Psoas muscle (tissue), 8 donors: ENCODE results near the gene LIF. TPM values are rescaled to one million over a fixed set of nuclear protein-coding genes. Genes with fewer than 3 reads are reported as not detected.

Source experiments
- ATAC-seq, 4 donors: fragments of 200-7000 bp; cut with Tn5 transposase; one replicate each; pipeline ENCODE4 v1.9.1; 2020; ENCODE audit warnings: moderate library complexity in 3 of 4, mild to moderate bottlenecking in 2 of 4
- DNase-seq, 2 donors: peaks; one replicate each; pipeline ENCODE4 v3.0.0-alpha.2; 2020
- H3K27ac ChIP-seq: fragments of 200-600 bp; one replicate; pipeline ENCODE4 v1.8.0; 2022
- H3K27me3 ChIP-seq, 3 donors: fragments of 200-600 bp in 1 of 3; one replicate each; pipeline versions ENCODE4 v1.6.1 to v1.8.0; 2013 to 2022; ENCODE audit warnings: low read length in 2 of 3, mild to moderate bottlenecking in 2 of 3, moderate library complexity in 1 of 3; ENCODE audit not compliant: insufficient read depth in 3 of 3
- H3K36me3 ChIP-seq, 2 donors: fragments of 200-600 bp in 1 of 2; one replicate each; pipeline versions ENCODE4 v1.6.1 to v1.8.0; 2013 to 2022; ENCODE audit warnings: low read depth in 1 of 2, mild to moderate bottlenecking in 1 of 2, moderate library complexity in 1 of 2; ENCODE audit not compliant: insufficient read depth in 1 of 2
- H3K4me1 ChIP-seq: fragments of 200-600 bp; one replicate; pipeline ENCODE4 v1.8.0; 2022
- H3K4me3 ChIP-seq: fragments of 200-600 bp; one replicate; pipeline ENCODE4 v1.8.0; 2022; ENCODE audit warnings: mild to moderate bottlenecking
- H3K9me3 ChIP-seq: fragments of 200-600 bp; one replicate; pipeline ENCODE4 v1.8.0; 2022
- CTCF ChIP-seq: fragments of 200-600 bp; IDR thresholded peaks from one replicate; pipeline ENCODE4 v1.8.0; 2022; ENCODE audit warnings: antibody characterized with exemption
- WGBS, 3 donors: extraction: QIAGEN DNeasy Blood & Tissue Kit; methylation state at CpG; one replicate each; pipeline versions ENCODE4 v1.1.6 to v1.1.7; 2013; 5-methylcytosine and 5-hydroxymethylcytosine counted together
- intact Hi-C, 2 donors: fragments of 100-400 bp; cut with DNase I; formaldehyde crosslinking; loops; one replicate each; pipeline versions ENCODE4 v1.11.0 to v1.14.2; 2022
- polyA plus RNA-seq, 3 donors: library from polyadenylated mRNA; stranded (reverse); fragments of 200-250 nt; gene quantifications; one replicate each; pipeline ENCODE4 v1.2.3, GENCODE V29; 2013
- total RNA-seq, 4 donors: library from RNA; stranded (reverse); fragmentation: NEBNext Ultra II Directional in 2 of 4; extraction: Animal tissue kit (Norgen Biotek cat#: 25700) in 2 of 4; gene quantifications; one replicate each; pipeline versions ENCODE4 v1.2.1 to v1.2.4, GENCODE V29; 2021 to 2023
- donor health status: healthy with polysubstance abuse.
- donor health status: DM: no; HTN: no; CAD: no; lungs with moderate emphysema.
- donor health status: Bipolar disorder and iron deficiency.
- donor health status: healthy.
- donor health status: DM: yes; HTN: yes; CAD: no.
- donor health status: DM: no; HTN: no; CAD: no.
- donor health status: DM: no; HTN: no; CAD: no.
- donor health status: DM: yes; HTN: yes; CAD: no.

LIF gene
- total and polyA plus RNA-seq, 7 donors: 0.10 to 21.4 (median 0.33) TPM; not detected in 1

GRCh38 chr22:30220338-30221012 lies 26.1 kb downstream of the LIF start:
- no peak for ATAC-seq

GRCh38 chr22:30219668-30220278 lies 26.8 kb downstream of the LIF start:
- no peaks in the 10 kb centered on the region for H3K36me3 ChIP-seq
- ATAC-seq: no peak
- DNase-seq: no peak
- peaks cover 0 to 31% (median 2%) of the 10 kb centered on the region in 3 donors for H3K27me3 ChIP-seq
- H3K9me3 ChIP-seq: no peaks in the 10 kb centered on the region
- no peak overlapping the region for H3K4me3 ChIP-seq
- H3K27ac ChIP-seq: no peak overlapping the region
- intact Hi-C loops: no loop called here
- no peaks in the 10 kb centered on the region for H3K4me1 ChIP-seq
- no peak for TF ChIP-seq CTCF

More at GRCh38 chr22:30220338-30221012, 26.1 kb downstream of the LIF start:
- intact Hi-C loops: no loop called here
- Histone ChIP-seq H3K4me3 (no peak overlapping the region), H3K36me3 (no peaks in the 10 kb centered on the region), H3K9me3 (no peaks in the 10 kb centered on the region), H3K27ac (no peak overlapping the region), H3K4me1 (no peaks in the 10 kb centered on the region), H3K27me3 (peaks cover 0 to 38% (median 2%) of the 10 kb centered on the region in 3 donors)
- no peak for DNase-seq
- TF ChIP-seq CTCF: no peak
- 81 to 87% (median 86%) methylated on average over 7 of the region's 7 CpGs for WGBS, 3 donors

- 86 to 89% (median 88%) methylated on average over 8 of the region's 8 CpGs for WGBS, 3 donors
- intact Hi-C loops: no loop called here
- no peak for TF ChIP-seq CTCF
- no peak overlapping the region for H3K4me3 ChIP-seq
- ATAC-seq (no peak), DNase-seq (no peak)
- no peak overlapping the region for H3K27ac ChIP-seq
- no peaks in the 10 kb centered on the region for H3K36me3 ChIP-seq
- H3K27me3 ChIP-seq: peaks cover 0 to 34% (median 2%) of the 10 kb centered on the region in 3 donors
- H3K9me3 ChIP-seq: no peaks in the 10 kb centered on the region
- no peaks in the 10 kb centered on the region for H3K4me1 ChIP-seq
Measured at GRCh38 chr22:30219049-30219654, 27.4 kb downstream of the LIF start.

- H3K27me3 ChIP-seq: peaks cover 0 to 37% (median 0%) of the 10 kb centered on the region in 3 donors
- peak in 1 of 4 donors; percentile 46 for ATAC-seq
- H3K36me3 ChIP-seq: no peaks in the 10 kb centered on the region
- no peak overlapping the region for H3K4me3 ChIP-seq
- H3K4me1 ChIP-seq: no peaks in the 10 kb centered on the region
- intact Hi-C loops: no loop called here
- H3K9me3 ChIP-seq: no peaks in the 10 kb centered on the region
- DNase-seq: no peak
- no peak overlapping the region for H3K27ac ChIP-seq
- TF ChIP-seq CTCF: no peak
- 52 to 62% (median 58%) methylated on average over 23 of the region's 23 CpGs for WGBS, 3 donors
Measured at GRCh38 chr22:30217698-30218560, 28.6 kb downstream of the LIF start.
